IPS DF 19.7 (cell line): ENCODE data around the gene CCDC194.
"Not testable (repeated sequence)": the region's sequence is repeated elsewhere in the genome, so short reads cannot be mapped to it uniquely, and the experiment has no call there.

ENCODE experiments used
- DNase-seq: peaks from one replicate; pipeline ENCODE4 v3.0.0-alpha.2; 2013; ENCODE audit warnings: low read depth, low spot score

CCDC194 gene

GRCh38 chr19:17376935-17377600 is 16.9 kb downstream of the CCDC194 start, which contains the start of gene PLVAP:
TSS of gene PLVAP (minus strand) at chr19:17377342. CDS start at chr19:17377288, 54 bp downstream.
- no peak for DNase-seq

GRCh38 chr19:17370026-17370587 is 23.9 kb downstream of the CCDC194 start:
- DNase-seq: no peak

DNA sequence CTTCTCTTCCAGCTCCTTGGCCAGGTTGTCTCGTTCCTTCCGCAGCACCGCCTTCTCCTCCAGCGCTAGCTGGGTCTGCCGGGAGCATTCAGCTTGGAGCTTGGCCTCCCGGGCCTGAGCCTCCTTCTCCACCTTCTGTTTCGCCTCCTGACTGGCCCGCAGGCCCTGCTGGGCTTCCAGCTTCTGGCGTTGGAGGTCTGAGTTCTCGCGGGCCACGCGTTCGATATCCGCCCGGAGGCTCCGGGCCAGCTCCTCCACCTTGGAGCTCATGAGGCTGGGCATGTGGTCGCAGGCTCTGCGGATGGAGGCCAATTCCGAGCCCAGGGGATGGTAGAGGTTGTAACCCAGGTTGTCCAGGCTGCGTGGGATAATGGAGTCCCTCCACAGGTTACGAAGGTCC is 28.6 kb downstream of the CCDC194 start:
- no peak for DNase-seq

DNA sequence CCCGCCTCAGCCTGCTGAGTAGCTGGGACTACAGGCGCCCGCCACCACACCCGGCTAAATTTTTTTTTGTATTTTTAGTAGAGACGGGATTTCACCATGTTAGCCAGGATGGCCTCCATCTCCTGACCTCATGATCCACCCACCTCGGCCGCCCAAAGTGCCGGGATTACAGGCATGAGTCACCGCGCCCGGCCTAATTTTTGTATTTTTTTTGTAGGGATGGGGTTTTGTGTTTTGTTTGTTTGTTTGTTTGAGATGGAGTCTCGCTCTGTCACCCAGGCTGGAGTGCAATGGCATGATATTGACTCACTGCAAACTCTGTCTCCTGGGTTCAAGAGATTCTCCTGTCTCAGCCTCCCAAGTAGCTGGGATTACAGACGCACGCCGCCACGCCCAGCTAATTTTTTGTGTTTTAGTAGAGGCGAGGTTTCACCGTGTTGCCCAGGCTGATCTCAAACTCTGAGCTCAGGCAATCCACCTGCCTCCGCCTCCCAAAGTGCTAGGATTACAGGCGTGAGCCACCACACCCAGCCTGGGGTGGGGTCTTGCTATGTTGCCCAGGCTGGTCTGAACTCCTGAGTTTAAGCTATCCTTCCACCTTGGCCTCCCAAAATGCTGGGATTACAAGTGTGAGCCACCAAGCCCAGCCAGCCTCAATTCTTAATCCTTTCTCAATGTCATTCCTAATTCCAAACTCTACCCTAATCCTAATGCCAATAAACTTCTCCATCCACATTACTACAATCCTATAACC is 30.0 kb downstream of the CCDC194 start:
- DNase-seq: not testable (repeated sequence)

- DNase-seq: no peak
Measured at GRCh38 chr19:17359905-17360800, 33.8 kb downstream of the CCDC194 start.

DNA sequence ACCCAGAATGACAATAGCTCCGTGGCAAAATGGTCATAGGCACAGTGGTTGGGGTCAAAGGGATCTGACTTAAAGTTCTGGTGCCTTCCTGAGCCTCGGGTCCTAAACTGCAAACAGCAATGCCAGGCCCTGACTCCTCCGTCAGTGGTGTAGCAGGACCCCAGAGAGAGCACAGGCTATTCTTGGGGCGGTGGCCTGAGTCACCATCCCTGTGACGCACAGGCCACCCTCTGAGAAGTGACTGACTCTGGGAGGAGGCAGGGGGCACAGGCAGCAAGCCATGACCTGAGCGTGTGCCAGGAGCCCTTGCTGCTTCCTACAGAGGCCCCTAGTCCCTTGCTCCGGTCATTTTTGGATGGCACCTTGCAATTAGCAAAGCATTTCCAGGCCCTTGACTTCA is 35.6 kb downstream of the CCDC194 start:
- DNase-seq: no peak

GRCh38 chr19:17357724-17358123 is 36.3 kb downstream of the CCDC194 start:
- no peak for DNase-seq

DNA sequence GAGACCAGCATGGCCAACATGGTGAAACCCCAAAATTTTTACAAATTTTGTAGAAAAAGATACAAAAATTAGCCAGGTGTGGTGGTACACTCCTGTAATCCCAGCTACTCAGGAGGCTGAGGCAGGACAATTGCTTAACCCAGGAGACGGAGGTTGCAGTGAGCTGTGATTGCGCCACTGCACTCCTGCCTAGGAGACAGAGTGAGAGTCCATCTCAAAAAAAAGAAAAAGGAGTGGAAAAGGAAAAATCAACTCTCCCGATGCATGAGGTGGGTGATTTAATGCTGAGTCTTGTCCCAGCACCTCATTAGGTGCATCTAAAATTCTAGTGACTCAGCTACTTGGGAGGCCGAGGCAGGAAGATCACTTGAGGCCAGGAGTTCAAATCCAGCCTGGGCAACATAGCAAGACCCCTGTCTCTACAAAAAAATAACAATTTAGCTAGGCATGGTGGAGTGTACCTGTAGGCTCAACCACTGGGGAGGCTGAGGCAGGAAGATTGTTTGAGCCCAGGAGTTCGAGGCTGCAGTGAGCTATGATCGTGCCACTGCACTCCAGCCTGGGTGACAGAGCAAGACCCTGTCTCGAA is 36.8 kb downstream of the CCDC194 start:
- DNase-seq: no peak

DNA sequence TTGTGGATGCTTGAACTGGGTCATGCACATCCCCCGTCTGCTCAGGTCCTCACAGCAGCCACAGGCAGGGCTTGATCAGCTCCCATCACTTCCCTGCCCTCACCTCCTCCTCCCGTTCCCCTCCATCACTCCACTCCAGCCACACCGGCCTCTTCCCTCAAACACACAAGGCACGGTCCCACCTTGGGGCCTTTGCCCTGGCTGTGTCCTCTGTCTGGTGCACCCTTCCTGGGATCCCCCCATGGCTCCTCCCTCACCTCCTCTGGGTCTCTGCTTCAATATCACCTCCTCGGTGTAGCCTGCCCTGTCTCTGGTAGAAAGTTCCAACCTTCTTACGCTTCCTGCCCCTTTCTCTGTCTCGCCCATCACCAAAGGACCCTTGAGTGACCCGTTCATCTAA is 40.6 kb downstream of the CCDC194 start:
- DNase-seq: no peak

DNA sequence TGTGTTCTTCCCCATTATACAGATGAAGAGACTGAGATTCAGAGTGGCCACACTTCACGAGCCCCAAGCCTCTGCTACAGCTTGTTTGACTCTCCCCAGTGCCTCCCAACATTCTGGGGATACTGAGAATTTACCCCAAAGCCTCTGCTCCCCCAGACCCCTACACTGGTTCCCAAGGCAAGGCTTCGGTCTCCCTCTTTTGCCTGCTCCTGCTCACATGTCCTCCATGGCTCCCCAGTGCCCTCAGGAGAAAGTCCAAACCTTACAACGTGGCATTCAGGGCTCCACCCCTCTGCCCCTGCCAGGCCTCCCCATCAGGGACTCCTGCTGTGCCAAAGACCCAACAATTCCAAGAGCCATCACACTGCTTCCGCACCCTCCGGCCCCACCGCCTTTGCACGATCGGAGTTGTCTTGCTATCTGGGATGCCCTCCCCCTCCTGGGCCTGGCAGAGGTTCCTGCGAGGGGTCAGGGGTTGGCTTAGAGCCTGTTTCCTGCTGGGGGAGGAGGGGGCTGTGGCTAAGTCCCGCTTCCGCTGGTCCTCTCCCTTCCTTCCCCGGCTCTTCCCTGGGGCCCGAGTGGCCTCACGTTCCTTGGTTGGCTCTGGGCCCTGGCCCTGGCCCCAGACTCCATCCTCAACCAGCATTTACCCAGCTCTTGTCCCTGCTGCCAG is 41.3 kb downstream of the CCDC194 start:
- DNase-seq: no peak

DNA sequence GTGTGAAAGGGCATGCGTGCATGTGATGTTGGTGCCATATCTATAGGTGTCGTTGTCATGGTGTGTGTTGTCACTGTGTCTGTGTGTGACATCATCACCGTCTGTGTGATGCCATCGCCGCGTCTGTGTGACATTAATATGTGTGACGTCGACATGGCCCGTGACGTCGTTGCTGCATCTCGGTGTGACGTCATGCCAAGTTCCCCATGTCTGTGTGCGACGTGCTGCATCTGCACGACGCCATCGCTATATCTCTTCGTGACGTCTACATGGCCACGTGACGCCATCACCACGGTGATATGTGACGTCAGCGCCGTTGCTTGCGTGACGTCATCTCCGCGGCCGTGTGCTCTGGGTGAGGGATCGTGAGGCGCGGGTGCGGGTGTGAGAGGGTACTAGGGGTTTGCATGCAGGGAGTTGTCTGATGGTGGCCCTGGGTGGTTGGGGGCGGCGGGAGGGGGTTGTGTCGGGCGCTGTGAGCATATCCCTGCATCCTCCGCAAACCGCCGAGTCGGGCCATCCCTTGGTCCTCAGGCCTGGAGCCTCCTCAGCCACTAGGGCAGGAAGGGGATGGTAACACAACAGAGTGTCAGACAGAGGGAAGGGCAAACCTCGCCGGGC is 42.1 kb downstream of the CCDC194 start:
- no peak for DNase-seq

GRCh38 chr19:17348700-17349099 is 45.3 kb downstream of the CCDC194 start:
- no peak for DNase-seq

DNA sequence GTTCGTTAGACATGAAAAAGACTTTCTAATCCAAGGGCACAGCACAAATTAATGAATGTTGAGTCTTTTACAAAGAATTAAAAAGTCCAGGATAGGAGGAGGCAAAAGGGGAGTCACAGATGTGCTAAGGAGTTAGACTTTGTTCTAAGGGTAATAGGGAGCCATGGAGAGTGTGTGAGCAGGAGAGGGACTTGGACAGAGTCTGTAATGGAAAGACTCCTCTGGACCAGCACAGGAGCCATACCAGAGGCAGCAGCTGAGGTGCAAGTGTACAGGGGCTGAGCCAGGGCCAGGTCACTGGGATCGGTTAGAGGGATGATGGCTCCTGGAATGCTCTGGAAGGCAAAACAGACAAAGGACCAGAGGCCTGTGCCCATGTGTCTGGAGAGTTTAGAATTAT is 46.1 kb downstream of the CCDC194 start:
- no peak for DNase-seq

DNA sequence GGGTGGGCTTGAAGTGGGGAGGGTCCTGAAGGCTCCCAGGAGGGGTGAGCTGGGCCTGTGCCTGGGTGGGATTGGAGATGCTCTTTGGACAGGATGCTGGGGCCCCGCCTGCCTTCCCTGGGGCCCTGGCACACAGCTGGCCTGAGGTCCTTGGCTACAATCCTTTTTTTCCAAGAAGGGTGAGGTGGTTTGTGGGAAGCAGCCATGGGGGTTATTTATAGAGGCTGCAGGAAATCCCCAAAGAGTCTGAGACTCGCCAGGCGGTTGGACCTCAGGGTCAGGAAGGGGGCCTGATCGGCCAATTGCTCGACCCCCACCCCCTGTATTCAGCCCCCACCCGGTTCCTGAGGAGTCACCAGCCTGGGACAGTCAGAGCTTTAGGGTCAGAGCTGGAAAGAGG is 46.6 kb downstream of the CCDC194 start:
- DNase-seq: no peak

DNA sequence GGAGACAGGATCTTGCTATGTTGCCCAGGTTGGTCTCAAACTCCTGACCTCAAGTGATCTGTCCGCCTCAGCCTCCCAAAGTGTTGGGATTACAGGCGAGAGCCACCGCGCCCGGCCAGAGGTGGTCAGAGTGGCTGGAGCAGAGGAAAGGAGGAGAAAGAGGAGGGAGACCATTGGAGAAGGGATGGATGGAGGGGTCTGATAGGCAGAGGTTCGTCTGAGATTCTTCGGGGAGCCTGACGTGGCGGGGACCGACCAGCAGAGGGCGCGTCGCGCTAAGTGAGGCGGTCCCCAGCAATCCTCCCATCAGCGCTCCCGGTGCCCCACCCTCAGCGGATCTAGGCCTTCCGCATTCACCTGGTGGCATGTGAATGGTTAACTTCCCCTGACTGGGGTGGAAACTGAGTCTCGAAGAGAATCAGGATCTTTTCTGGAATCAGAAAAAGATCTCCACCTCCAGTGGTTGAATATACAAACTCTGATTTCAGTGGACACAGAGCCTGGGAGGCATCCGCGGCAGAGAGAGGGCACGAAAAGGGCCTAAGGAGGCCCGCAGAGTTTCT is 47.8 kb downstream of the CCDC194 start:
- DNase-seq: no peak

DNA sequence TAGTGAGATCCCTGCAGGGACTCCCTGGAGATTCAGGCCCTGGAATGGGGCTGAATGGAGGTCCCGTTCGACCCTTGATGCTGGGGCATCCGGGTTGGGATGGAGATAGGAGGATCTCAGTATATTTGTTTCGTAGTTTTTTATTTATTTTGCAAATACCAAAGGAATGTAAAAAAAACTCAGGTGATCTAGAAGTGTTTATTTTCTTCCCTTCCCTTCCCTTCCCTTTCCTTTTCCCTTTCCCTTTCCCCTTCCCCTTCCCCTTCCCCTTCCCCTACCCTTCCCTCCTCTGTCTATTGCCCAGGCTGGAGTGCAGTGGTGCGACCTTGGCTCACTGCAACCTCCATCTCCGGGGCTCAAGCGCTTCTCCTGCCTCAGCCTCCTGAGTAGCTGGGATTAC is 52.2 kb downstream of the CCDC194 start:
- DNase-seq: no peak

GRCh38 chr19:17341386-17341785 is 52.6 kb downstream of the CCDC194 start:
- no peak for DNase-seq

DNA sequence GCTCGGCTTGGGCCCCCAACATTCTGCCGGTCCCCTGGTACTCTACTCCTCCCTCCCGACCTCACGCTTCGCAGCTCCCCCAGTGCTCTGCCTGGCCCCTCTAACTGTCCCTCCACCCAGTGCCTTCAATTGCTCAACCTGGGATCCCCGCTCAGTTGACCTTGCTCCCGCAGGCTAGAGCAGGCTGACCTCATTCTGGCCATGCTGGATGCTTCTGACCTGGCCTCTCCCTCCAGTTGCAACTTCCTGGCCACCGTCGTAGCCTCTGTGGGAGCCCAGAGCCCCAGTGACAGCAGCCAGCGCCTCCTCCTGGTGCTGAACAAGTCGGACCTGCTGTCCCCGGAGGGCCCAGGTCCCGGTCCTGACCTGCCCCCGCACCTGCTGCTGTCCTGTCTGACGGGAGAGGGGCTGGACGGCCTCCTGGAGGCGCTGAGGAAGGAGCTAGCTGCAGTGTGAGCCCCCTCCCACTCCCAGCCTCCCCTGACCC is 53.1 kb downstream of the CCDC194 start:
- DNase-seq: no peak
